ENCODE data around the gene SPANXD.
"Not testable (repeated sequence)": the region's sequence is repeated elsewhere in the genome, so short reads cannot be mapped to it uniquely, and the experiment has no call there.

The SPANXD gene

GRCh38 chrX:141698639-141699038 lies at the start of gene SPANXD:
SPANXD (minus strand) TSS chrX:141698739; CDS start chrX:141698405, 334 bp downstream.
- H3K9ac ChIP-seq (ENCODE audit: low read length in 5 of 5); H3K9me3 ChIP-seq (ENCODE audit: control insufficient read depth in 5 of 5, low read length in 5 of 5); H3K4me3 ChIP-seq (ENCODE audit: low read depth in 1 of 5, low read length in 5 of 5); H3K27me3 ChIP-seq (ENCODE audit: control insufficient read depth in 5 of 5, insufficient read depth in 4 of 5, low read length in 5 of 5); H3K4me1 ChIP-seq (ENCODE audit: control insufficient read depth in 5 of 5, insufficient read depth in 5 of 5, low read length in 5 of 5); H3K36me3 ChIP-seq (ENCODE audit: control insufficient read depth in 5 of 5, insufficient read depth in 5 of 5, low read length in 5 of 5); H3K27ac ChIP-seq (ENCODE audit: low read depth, low read length): not testable (repeated sequence)

GRCh38 chrX:141742666-141743065 lies 44.1 kb upstream of the SPANXD start:
- Histone ChIP-seq H3K27me3 (ENCODE audit: control insufficient read depth in 5 of 5, insufficient read depth in 4 of 5, low read length in 5 of 5) (no peaks in the 10 kb centered on the region), H3K36me3 (ENCODE audit: control insufficient read depth in 5 of 5, insufficient read depth in 5 of 5, low read length in 5 of 5) (no peaks in the 10 kb centered on the region), H3K9me3 (ENCODE audit: control insufficient read depth in 5 of 5, low read length in 5 of 5) (peaks cover 0 to 4% (median 0%) of the 10 kb centered on the region in 5 donors), H3K9ac (ENCODE audit: low read length in 5 of 5) (no peak overlapping the region), H3K4me3 (ENCODE audit: low read depth in 1 of 5, low read length in 5 of 5) (no peak overlapping the region), H3K4me1 (ENCODE audit: control insufficient read depth in 5 of 5, insufficient read depth in 5 of 5, low read length in 5 of 5) (no peaks in the 10 kb centered on the region), H3K27ac (ENCODE audit: low read depth, low read length) (no peak overlapping the region)

- H3K4me3 ChIP-seq (ENCODE audit: low read depth in 1 of 5, low read length in 5 of 5): no peak overlapping the region
- no peaks in the 10 kb centered on the region for H3K27me3 ChIP-seq (ENCODE audit: control insufficient read depth in 5 of 5, insufficient read depth in 4 of 5, low read length in 5 of 5)
- peaks cover 0 to 2% (median 0%) of the 10 kb centered on the region in 5 donors for H3K4me1 ChIP-seq (ENCODE audit: control insufficient read depth in 5 of 5, insufficient read depth in 5 of 5, low read length in 5 of 5)
- H3K36me3 ChIP-seq (ENCODE audit: control insufficient read depth in 5 of 5, insufficient read depth in 5 of 5, low read length in 5 of 5): no peaks in the 10 kb centered on the region
- no peak overlapping the region for H3K9ac ChIP-seq (ENCODE audit: low read length in 5 of 5)
- no peaks in the 10 kb centered on the region for H3K9me3 ChIP-seq (ENCODE audit: control insufficient read depth in 5 of 5, low read length in 5 of 5)
- H3K27ac ChIP-seq (ENCODE audit: low read depth, low read length): no peak overlapping the region
These were observed 38.1 kb upstream of the SPANXD start for GRCh38 chrX:141736656-141737055.

- Histone ChIP-seq H3K36me3 (ENCODE audit: control insufficient read depth in 5 of 5, insufficient read depth in 5 of 5, low read length in 5 of 5) (no peaks in the 10 kb centered on the region), H3K9me3 (ENCODE audit: control insufficient read depth in 5 of 5, low read length in 5 of 5) (no peaks in the 10 kb centered on the region), H3K27ac (ENCODE audit: low read depth, low read length) (no peak overlapping the region), H3K4me1 (ENCODE audit: control insufficient read depth in 5 of 5, insufficient read depth in 5 of 5, low read length in 5 of 5) (peaks cover 0 to 2% (median 0%) of the 10 kb centered on the region in 5 donors), H3K27me3 (ENCODE audit: control insufficient read depth in 5 of 5, insufficient read depth in 4 of 5, low read length in 5 of 5) (no peaks in the 10 kb centered on the region), H3K4me3 (ENCODE audit: low read depth in 1 of 5, low read length in 5 of 5) (no peak overlapping the region), H3K9ac (ENCODE audit: low read length in 5 of 5) (no peak overlapping the region)
These were observed 34.8 kb upstream of the SPANXD start for GRCh38 chrX:141733371-141733770.

- Histone ChIP-seq H3K27ac (ENCODE audit: low read depth, low read length) (no peak overlapping the region), H3K27me3 (ENCODE audit: control insufficient read depth in 5 of 5, insufficient read depth in 4 of 5, low read length in 5 of 5) (no peaks in the 10 kb centered on the region)
These were observed 33.5 kb upstream of the SPANXD start for GRCh38 chrX:141732031-141732430.

GRCh38 chrX:141724186-141724585 lies 25.6 kb upstream of the SPANXD start:
- H3K4me3 ChIP-seq (ENCODE audit: low read depth in 1 of 5, low read length in 5 of 5): no peak overlapping the region
- H3K36me3 ChIP-seq (ENCODE audit: control insufficient read depth in 5 of 5, insufficient read depth in 5 of 5, low read length in 5 of 5): no peaks in the 10 kb centered on the region
- H3K9me3 ChIP-seq (ENCODE audit: control insufficient read depth in 5 of 5, low read length in 5 of 5): no peaks in the 10 kb centered on the region
- no peak overlapping the region for H3K9ac ChIP-seq (ENCODE audit: low read length in 5 of 5)
- peaks cover 0 to 4% (median 0%) of the 10 kb centered on the region in 5 donors for H3K4me1 ChIP-seq (ENCODE audit: control insufficient read depth in 5 of 5, insufficient read depth in 5 of 5, low read length in 5 of 5)
- no peaks in the 10 kb centered on the region for H3K27me3 ChIP-seq (ENCODE audit: control insufficient read depth in 5 of 5, insufficient read depth in 4 of 5, low read length in 5 of 5)
- no peak overlapping the region for H3K27ac ChIP-seq (ENCODE audit: low read depth, low read length)

More at GRCh38 chrX:141732031-141732430, 33.5 kb upstream of the SPANXD start:
- Histone ChIP-seq H3K4me1 (ENCODE audit: control insufficient read depth in 5 of 5, insufficient read depth in 5 of 5, low read length in 5 of 5) (peaks cover 0 to 2% (median 0%) of the 10 kb centered on the region in 5 donors), H3K36me3 (ENCODE audit: control insufficient read depth in 5 of 5, insufficient read depth in 5 of 5, low read length in 5 of 5) (no peaks in the 10 kb centered on the region), H3K9ac (ENCODE audit: low read length in 5 of 5) (no peak overlapping the region), H3K4me3 (ENCODE audit: low read depth in 1 of 5, low read length in 5 of 5) (no peak overlapping the region), H3K9me3 (ENCODE audit: control insufficient read depth in 5 of 5, low read length in 5 of 5) (no peaks in the 10 kb centered on the region)

- no peaks in the 10 kb centered on the region for H3K9me3 ChIP-seq (ENCODE audit: control insufficient read depth in 5 of 5, low read length in 5 of 5)
- H3K4me1 ChIP-seq (ENCODE audit: control insufficient read depth in 5 of 5, insufficient read depth in 5 of 5, low read length in 5 of 5): peaks cover 0 to 3% (median 0%) of the 10 kb centered on the region in 5 donors
- no peak overlapping the region for H3K4me3 ChIP-seq (ENCODE audit: low read depth in 1 of 5, low read length in 5 of 5)
- H3K9ac ChIP-seq (ENCODE audit: low read length in 5 of 5): no peak overlapping the region
- H3K36me3 ChIP-seq (ENCODE audit: control insufficient read depth in 5 of 5, insufficient read depth in 5 of 5, low read length in 5 of 5): no peaks in the 10 kb centered on the region
- peaks cover 0 to 4% (median 0%) of the 10 kb centered on the region in 5 donors for H3K27me3 ChIP-seq (ENCODE audit: control insufficient read depth in 5 of 5, insufficient read depth in 4 of 5, low read length in 5 of 5)
- H3K27ac ChIP-seq (ENCODE audit: low read depth, low read length): no peak overlapping the region
These were observed 16.1 kb upstream of the SPANXD start for GRCh38 chrX:141714680-141715079.

GRCh38 chrX:141701072-141701471 lies 2.5 kb upstream of the SPANXD start:
- no peaks in the 10 kb centered on the region for H3K4me1 ChIP-seq (ENCODE audit: control insufficient read depth in 5 of 5, insufficient read depth in 5 of 5, low read length in 5 of 5)
- no peak overlapping the region for H3K4me3 ChIP-seq (ENCODE audit: low read depth in 1 of 5, low read length in 5 of 5)
- H3K27me3 ChIP-seq (ENCODE audit: control insufficient read depth in 5 of 5, insufficient read depth in 4 of 5, low read length in 5 of 5): no peaks in the 10 kb centered on the region
- H3K9ac ChIP-seq (ENCODE audit: low read length in 5 of 5): no peak overlapping the region
- H3K9me3 ChIP-seq (ENCODE audit: control insufficient read depth in 5 of 5, low read length in 5 of 5): no peaks in the 10 kb centered on the region
- H3K27ac ChIP-seq (ENCODE audit: low read depth, low read length): no peak overlapping the region
- H3K36me3 ChIP-seq (ENCODE audit: control insufficient read depth in 5 of 5, insufficient read depth in 5 of 5, low read length in 5 of 5): no peaks in the 10 kb centered on the region

GRCh38 chrX:141673946-141674345 lies 24.6 kb downstream of the SPANXD start:
- no peaks in the 10 kb centered on the region for H3K27me3 ChIP-seq (ENCODE audit: control insufficient read depth in 5 of 5, insufficient read depth in 4 of 5, low read length in 5 of 5)
- H3K9me3 ChIP-seq (ENCODE audit: control insufficient read depth in 5 of 5, low read length in 5 of 5): peaks cover 0 to 2% (median 0%) of the 10 kb centered on the region in 5 donors
- no peak overlapping the region for H3K27ac ChIP-seq (ENCODE audit: low read depth, low read length)
- H3K4me3 ChIP-seq (ENCODE audit: low read depth in 1 of 5, low read length in 5 of 5): no peak overlapping the region
- no peaks in the 10 kb centered on the region for H3K36me3 ChIP-seq (ENCODE audit: control insufficient read depth in 5 of 5, insufficient read depth in 5 of 5, low read length in 5 of 5)
- H3K4me1 ChIP-seq (ENCODE audit: control insufficient read depth in 5 of 5, insufficient read depth in 5 of 5, low read length in 5 of 5): no peaks in the 10 kb centered on the region
- H3K9ac ChIP-seq (ENCODE audit: low read length in 5 of 5): no peak overlapping the region

- no peak overlapping the region for H3K4me3 ChIP-seq (ENCODE audit: low read depth in 1 of 5, low read length in 5 of 5)
- no peaks in the 10 kb centered on the region for H3K4me1 ChIP-seq (ENCODE audit: control insufficient read depth in 5 of 5, insufficient read depth in 5 of 5, low read length in 5 of 5)
- no peak overlapping the region for H3K9ac ChIP-seq (ENCODE audit: low read length in 5 of 5)
- H3K9me3 ChIP-seq (ENCODE audit: control insufficient read depth in 5 of 5, low read length in 5 of 5): peaks cover 0 to 2% (median 0%) of the 10 kb centered on the region in 5 donors
- no peak overlapping the region for H3K27ac ChIP-seq (ENCODE audit: low read depth, low read length)
- no peaks in the 10 kb centered on the region for H3K36me3 ChIP-seq (ENCODE audit: control insufficient read depth in 5 of 5, insufficient read depth in 5 of 5, low read length in 5 of 5)
- H3K27me3 ChIP-seq (ENCODE audit: control insufficient read depth in 5 of 5, insufficient read depth in 4 of 5, low read length in 5 of 5): no peaks in the 10 kb centered on the region
These were observed 28.9 kb downstream of the SPANXD start for GRCh38 chrX:141669689-141670088.

GRCh38 chrX:141668371-141668770 lies 30.2 kb downstream of the SPANXD start:
- no peak overlapping the region for H3K9ac ChIP-seq (ENCODE audit: low read length in 5 of 5)
- H3K27me3 ChIP-seq (ENCODE audit: control insufficient read depth in 5 of 5, insufficient read depth in 4 of 5, low read length in 5 of 5): no peaks in the 10 kb centered on the region
- no peaks in the 10 kb centered on the region for H3K4me1 ChIP-seq (ENCODE audit: control insufficient read depth in 5 of 5, insufficient read depth in 5 of 5, low read length in 5 of 5)
- H3K9me3 ChIP-seq (ENCODE audit: control insufficient read depth in 5 of 5, low read length in 5 of 5): peaks cover 0 to 2% (median 0%) of the 10 kb centered on the region in 5 donors
- H3K4me3 ChIP-seq (ENCODE audit: low read depth in 1 of 5, low read length in 5 of 5): no peak overlapping the region
- H3K36me3 ChIP-seq (ENCODE audit: control insufficient read depth in 5 of 5, insufficient read depth in 5 of 5, low read length in 5 of 5): no peaks in the 10 kb centered on the region
- no peak overlapping the region for H3K27ac ChIP-seq (ENCODE audit: low read depth, low read length)
